HepG2 (cell line): ENCODE results near the gene C5AR2. TPM values are rescaled to one million over a fixed set of nuclear protein-coding genes. Genes with fewer than 3 reads are reported as not detected.

Experiments used
- DPF2 ChIP-seq: sonication (generic); formaldehyde crosslinking; IDR thresholded peaks from 2 replicates; pipeline ENCODE4 v1.4.0; 2020; ENCODE audit warnings: mild to moderate bottlenecking, low read depth, missing genetic modification reagents, borderline replicate concordance
- GTF2F1 ChIP-seq: fragments of 150-350 bp; IDR thresholded peaks from 2 replicates; pipeline ENCODE4 v1.6.1; 2014; ENCODE audit warnings: low read length
- HES4 ChIP-seq: sonication (generic); formaldehyde crosslinking; IDR thresholded peaks from 2 replicates; pipeline ENCODE4 v1.9.0; 2021; ENCODE audit warnings: mild to moderate bottlenecking, missing genetic modification reagents, borderline replicate concordance
- LCORL ChIP-seq, 2 experiments: fragments of 450-650 bp in 1 of 2; sonication (generic) in 1 of 2; formaldehyde crosslinking in 1 of 2; IDR thresholded peaks; 2 replicates each; pipeline versions ENCODE4 v1.5.0 to v1.6.1; 2017 to 2020; ENCODE audit warnings: antibody characterized with exemption in 1 of 2, missing genetic modification reagents in 1 of 2
- NFE2L2 ChIP-seq: fragments of 150-350 bp; IDR thresholded peaks from 2 replicates; pipeline ENCODE4 v1.6.1; 2014; ENCODE audit warnings: low read length
- NFKB2 ChIP-seq: sonication (generic); formaldehyde crosslinking; IDR thresholded peaks from 2 replicates; pipeline ENCODE4 v1.4.0; 2020; ENCODE audit warnings: missing genetic modification reagents, borderline replicate concordance
- NFYC ChIP-seq: IDR thresholded peaks from 2 replicates; pipeline ENCODE4 v1.6.1; 2016; ENCODE audit warnings: missing genetic modification reagents, missing compliant biosample characterization
- PAF1 ChIP-seq: IDR thresholded peaks from 2 replicates; pipeline ENCODE4 v1.6.1; 2016; ENCODE audit warnings: missing genetic modification reagents, missing compliant biosample characterization
- PTBP1 ChIP-seq: fragments of 200-400 bp; formaldehyde crosslinking; IDR thresholded peaks from 2 replicates; pipeline ENCODE4 v1.6.1; 2018; ENCODE audit warnings: low read length, low read depth; ENCODE audit not compliant: poor library complexity, severe bottlenecking
- REXO4 ChIP-seq: sonication (generic); formaldehyde crosslinking; IDR thresholded peaks from 2 replicates; pipeline ENCODE4 v1.8.0; 2022; ENCODE audit warnings: missing genetic modification reagents, mild to moderate bottlenecking, borderline replicate concordance
- RNF2 ChIP-seq: fragments of 450-650 bp; conservative IDR thresholded peaks from 2 replicates; pipeline ENCODE4 v1.6.1; 2016; ENCODE audit warnings: low read depth
- TRIM24 ChIP-seq: sonication (generic); formaldehyde crosslinking; IDR thresholded peaks from 2 replicates; pipeline ENCODE4 v1.8.0; 2022; ENCODE audit warnings: mild to moderate bottlenecking, missing genetic modification reagents
- ZFP41 ChIP-seq: sonication (generic); formaldehyde crosslinking; IDR thresholded peaks from 2 replicates; pipeline ENCODE4 v1.4.0; 2020; ENCODE audit warnings: mild to moderate bottlenecking, missing genetic modification reagents, borderline replicate concordance
- ZNF225 ChIP-seq: sonication (generic); formaldehyde crosslinking; IDR thresholded peaks from 2 replicates; pipeline ENCODE4 v1.4.0; 2020; ENCODE audit warnings: mild to moderate bottlenecking, missing genetic modification reagents
- ZNF230 ChIP-seq: sonication (generic); formaldehyde crosslinking; IDR thresholded peaks from 2 replicates; pipeline ENCODE4 v1.4.0; 2020; ENCODE audit warnings: mild to moderate bottlenecking, missing genetic modification reagents
- ZNF414 ChIP-seq: sonication (generic); formaldehyde crosslinking; IDR thresholded peaks from 2 replicates; pipeline ENCODE4 v1.5.0; 2020; ENCODE audit warnings: missing genetic modification reagents
- ZNF607 ChIP-seq: sonication (generic); formaldehyde crosslinking; IDR thresholded peaks from 2 replicates; pipeline ENCODE4 v1.5.1; 2020; ENCODE audit warnings: missing genetic modification reagents, mild to moderate bottlenecking, borderline replicate concordance
- ZNF652 ChIP-seq: IDR thresholded peaks from 2 replicates; pipeline ENCODE4 v1.6.1; 2016; ENCODE audit warnings: low read depth, borderline replicate concordance
- ZNF777 ChIP-seq: sonication (generic); formaldehyde crosslinking; IDR thresholded peaks from 2 replicates; pipeline ENCODE4 v1.4.0; 2020; ENCODE audit warnings: missing genetic modification reagents
- ZNF781 ChIP-seq: sonication (generic); formaldehyde crosslinking; IDR thresholded peaks from 2 replicates; pipeline ENCODE4 v1.5.1; 2020; ENCODE audit warnings: borderline replicate concordance, mild to moderate bottlenecking, missing genetic modification reagents; ENCODE audit errors: not compliant biosample characterization
- polyA plus RNA-seq, 8 experiments: library from polyadenylated mRNA; depleted of rRNA in 3 of 8; stranded (reverse) in 7 of 8; unstranded in 1 of 8; fragments of >200 nt; fragmentation: Illumina TruSeq in 4 of 8; extraction: Trizol in 4 of 8; gene quantifications; 2 replicates each; pipeline versions ENCODE4 v1.2.1 to v1.2.3, GENCODE V29; 2011 to 2016; ENCODE audit warnings: low read depth in 4 of 8, missing spikeins in 1 of 8, mixed read lengths in 1 of 8; ENCODE audit not compliant: insufficient read depth in 1 of 8
- total RNA-seq, 5 experiments: library from RNA; depleted of rRNA; stranded (reverse); fragments of >200 nt; fragmentation: Illumina TruSeq; extraction: Trizol; gene quantifications; 2 replicates each; pipeline ENCODE4 v1.2.3, GENCODE V29; 2016; ENCODE audit warnings: low read depth in 1 of 5
- TF ChIP-seq, protein P1 (sequence below): IDR thresholded peaks from 2 replicates; pipeline ENCODE4 v1.6.1; 2016; ENCODE audit warnings: low read depth, missing genetic modification reagents, missing compliant biosample characterization

Gene C5AR2
- total and polyA plus RNA-seq, 2 of the 13 experiments (the other 11 are each of a cell fraction or from before 2014, with no cell fraction given), result 0.09 to 0.24 TPM

GRCh38 chr19:47348819-47349795 is 17.1 kb downstream of the C5AR2 start, which contains the start of gene DHX34 (continued):
- TF ChIP-seq PAF1 (CRISPR knock-in tag) (no peak), RNF2 (no peak), GTF2F1 (no peak), HES4 (no peak), ZNF607 (CRISPR knock-in tag) (peak; percentile 91; the same call in 1 of the 2 replicates), REXO4 (CRISPR knock-in tag) (no peak), DPF2 (CRISPR knock-in tag) (0 out of 2 replicates have a peak, but pooled peaks have one; percentile 9), ZNF777 (CRISPR knock-in tag) (no peak), ZNF652 (CRISPR knock-in tag) (no peak), ZNF781 (CRISPR knock-in tag) (peak; percentile 89), NFYC (CRISPR knock-in tag) (peak; percentile 85), PTBP1 (peak; percentile 21), ZNF230 (CRISPR knock-in tag) (peak; percentile 89), ZFP41 (CRISPR knock-in tag) (0 out of 2 replicates have a peak, but pooled peaks have one; percentile 41), ZNF225 (0 out of 2 replicates have a peak, but pooled peaks have one; percentile 60), NFKB2 (CRISPR knock-in tag) (peak; percentile 37; the same call in 1 of the 2 replicates), ZNF414 (CRISPR knock-in tag) (peak; percentile 81; the same call in 1 of the 2 replicates), TRIM24 (CRISPR knock-in tag) (no peak), LCORL (IDR thresholded peaks at IDR 0.05) (no peak), LCORL (CRISPR knock-in tag; IDR thresholded peaks at IDR 0.05) (peak; percentile 59; the same call in 1 of the 2 replicates), NFE2L2 (no peak)
- TF ChIP-seq, protein P1, sequence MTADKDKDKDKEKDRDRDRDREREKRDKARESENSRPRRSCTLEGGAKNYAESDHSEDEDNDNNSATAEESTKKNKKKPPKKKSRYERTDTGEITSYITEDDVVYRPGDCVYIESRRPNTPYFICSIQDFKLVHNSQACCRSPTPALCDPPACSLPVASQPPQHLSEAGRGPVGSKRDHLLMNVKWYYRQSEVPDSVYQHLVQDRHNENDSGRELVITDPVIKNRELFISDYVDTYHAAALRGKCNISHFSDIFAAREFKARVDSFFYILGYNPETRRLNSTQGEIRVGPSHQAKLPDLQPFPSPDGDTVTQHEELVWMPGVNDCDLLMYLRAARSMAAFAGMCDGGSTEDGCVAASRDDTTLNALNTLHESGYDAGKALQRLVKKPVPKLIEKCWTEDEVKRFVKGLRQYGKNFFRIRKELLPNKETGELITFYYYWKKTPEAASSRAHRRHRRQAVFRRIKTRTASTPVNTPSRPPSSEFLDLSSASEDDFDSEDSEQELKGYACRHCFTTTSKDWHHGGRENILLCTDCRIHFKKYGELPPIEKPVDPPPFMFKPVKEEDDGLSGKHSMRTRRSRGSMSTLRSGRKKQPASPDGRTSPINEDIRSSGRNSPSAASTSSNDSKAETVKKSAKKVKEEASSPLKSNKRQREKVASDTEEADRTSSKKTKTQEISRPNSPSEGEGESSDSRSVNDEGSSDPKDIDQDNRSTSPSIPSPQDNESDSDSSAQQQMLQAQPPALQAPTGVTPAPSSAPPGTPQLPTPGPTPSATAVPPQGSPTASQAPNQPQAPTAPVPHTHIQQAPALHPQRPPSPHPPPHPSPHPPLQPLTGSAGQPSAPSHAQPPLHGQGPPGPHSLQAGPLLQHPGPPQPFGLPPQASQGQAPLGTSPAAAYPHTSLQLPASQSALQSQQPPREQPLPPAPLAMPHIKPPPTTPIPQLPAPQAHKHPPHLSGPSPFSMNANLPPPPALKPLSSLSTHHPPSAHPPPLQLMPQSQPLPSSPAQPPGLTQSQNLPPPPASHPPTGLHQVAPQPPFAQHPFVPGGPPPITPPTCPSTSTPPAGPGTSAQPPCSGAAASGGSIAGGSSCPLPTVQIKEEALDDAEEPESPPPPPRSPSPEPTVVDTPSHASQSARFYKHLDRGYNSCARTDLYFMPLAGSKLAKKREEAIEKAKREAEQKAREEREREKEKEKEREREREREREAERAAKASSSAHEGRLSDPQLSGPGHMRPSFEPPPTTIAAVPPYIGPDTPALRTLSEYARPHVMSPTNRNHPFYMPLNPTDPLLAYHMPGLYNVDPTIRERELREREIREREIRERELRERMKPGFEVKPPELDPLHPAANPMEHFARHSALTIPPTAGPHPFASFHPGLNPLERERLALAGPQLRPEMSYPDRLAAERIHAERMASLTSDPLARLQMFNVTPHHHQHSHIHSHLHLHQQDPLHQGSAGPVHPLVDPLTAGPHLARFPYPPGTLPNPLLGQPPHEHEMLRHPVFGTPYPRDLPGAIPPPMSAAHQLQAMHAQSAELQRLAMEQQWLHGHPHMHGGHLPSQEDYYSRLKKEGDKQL (CRISPR knock-in tag), result no peak
